Mesenchymal stem cell (in vitro differentiated cells and primary cell): ENCODE measurements around the gene GCK.

Experiments used
- DNase-seq: peaks from one replicate; pipeline ENCODE4 v3.0.0-alpha.2; 2013
- H2AFZ ChIP-seq: one replicate; pipeline ENCODE4 v1.6.1; 2013; ENCODE audit warnings: low read depth, mild to moderate bottlenecking, control low read depth, inconsistent platforms, low read length, moderate library complexity
- H2AK5ac ChIP-seq: 2 replicates; pipeline ENCODE4 v1.6.1; 2013; ENCODE audit warnings: low read length, moderate library complexity, mild to moderate bottlenecking, inconsistent platforms; ENCODE audit not compliant: severe bottlenecking
- H2BK120ac ChIP-seq: one replicate; pipeline ENCODE4 v1.6.1; 2013; ENCODE audit warnings: low read depth, mild to moderate bottlenecking, inconsistent platforms, low read length, moderate library complexity
- H2BK12ac ChIP-seq, 2 experiments: one replicate each; pipeline ENCODE4 v1.6.1; 2013; ENCODE audit warnings: inconsistent platforms in 2 of 2, low read length in 2 of 2, mild to moderate bottlenecking in 2 of 2, moderate library complexity in 2 of 2, control low read depth in 1 of 2
- H2BK15ac ChIP-seq: one replicate; pipeline ENCODE4 v1.6.1; 2013; ENCODE audit warnings: mild to moderate bottlenecking, low read depth, inconsistent platforms; ENCODE audit not compliant: poor library complexity, severe bottlenecking
- H2BK5ac ChIP-seq: 2 replicates; pipeline ENCODE4 v1.6.1; 2013; ENCODE audit warnings: low read depth, mild to moderate bottlenecking, low read length, control low read depth, inconsistent platforms; ENCODE audit not compliant: poor library complexity, severe bottlenecking
- H3K14ac ChIP-seq, 2 experiments: one replicate each; pipeline ENCODE4 v1.6.1; 2013; ENCODE audit warnings: inconsistent platforms in 2 of 2, low read length in 2 of 2, control low read depth in 1 of 2, mild to moderate bottlenecking in 1 of 2, moderate library complexity in 1 of 2
- H3K18ac ChIP-seq, 2 experiments: one replicate each; pipeline ENCODE4 v1.6.1; 2013; ENCODE audit warnings: inconsistent platforms in 2 of 2, low read length in 2 of 2, control low read depth in 1 of 2, low read depth in 1 of 2, mild to moderate bottlenecking in 1 of 2
- H3K23ac ChIP-seq, 2 experiments: one replicate each; pipeline ENCODE4 v1.6.1; 2013; ENCODE audit warnings: inconsistent platforms in 2 of 2, low read length in 2 of 2, mild to moderate bottlenecking in 2 of 2, moderate library complexity in 2 of 2, control low read depth in 1 of 2
- H3K27ac ChIP-seq: 2 replicates; pipeline ENCODE4 v1.5.1; 2013; ENCODE audit warnings: mild to moderate bottlenecking, moderate library complexity, low read length, control low read depth, inconsistent platforms; ENCODE audit not compliant: poor library complexity, severe bottlenecking
- H3K27me3 ChIP-seq, 2 experiments: 2 replicates each; pipeline versions ENCODE4 v1.6.1 to v1.7.0; 2013; ENCODE audit warnings: low read length in 2 of 2, mild to moderate bottlenecking in 2 of 2, moderate library complexity in 2 of 2, control low read depth in 1 of 2, inconsistent platforms in 1 of 2; ENCODE audit not compliant: control insufficient read depth in 1 of 2, insufficient read depth in 1 of 2
- H3K36me3 ChIP-seq, 2 experiments: 2 replicates each; pipeline versions ENCODE4 v1.6.1 to v1.7.0; 2013; ENCODE audit warnings: low read length in 2 of 2, control low read depth in 1 of 2, inconsistent platforms in 1 of 2, low read depth in 1 of 2, mild to moderate bottlenecking in 1 of 2; ENCODE audit not compliant: insufficient read depth in 2 of 2, control insufficient read depth in 1 of 2
- H3K4ac ChIP-seq, 2 experiments: one replicate each; pipeline ENCODE4 v1.6.1; 2013; ENCODE audit warnings: inconsistent platforms in 2 of 2, low read length in 2 of 2, mild to moderate bottlenecking in 2 of 2, moderate library complexity in 2 of 2, control low read depth in 1 of 2, low read depth in 1 of 2
- H3K4me1 ChIP-seq: 2 replicates; pipeline ENCODE4 v1.6.1; 2013; ENCODE audit warnings: low read depth, low read length, control low read depth; ENCODE audit not compliant: control insufficient read depth, insufficient read depth
- H3K4me2 ChIP-seq: 2 replicates; pipeline ENCODE4 v1.6.1; 2013; ENCODE audit warnings: low read length, mild to moderate bottlenecking, inconsistent platforms; ENCODE audit not compliant: poor library complexity, severe bottlenecking
- H3K4me3 ChIP-seq, 2 experiments: 2 replicates each; pipeline versions ENCODE4 v1.5.1 to v1.7.0; 2013; ENCODE audit warnings: low read length in 2 of 2, mild to moderate bottlenecking in 2 of 2, control low read depth in 1 of 2, low read depth in 1 of 2; ENCODE audit not compliant: insufficient read depth in 1 of 2
- H3K79me1 ChIP-seq: replicated peaks from 2 replicates; pipeline ENCODE4 v1.6.1; 2013; ENCODE audit warnings: mild to moderate bottlenecking, control low read depth, low read length, inconsistent platforms; ENCODE audit not compliant: poor library complexity, severe bottlenecking
- H3K9ac ChIP-seq: 2 replicates; pipeline ENCODE4 v1.7.0; 2013; ENCODE audit warnings: mild to moderate bottlenecking, low read length, moderate library complexity
- H3K9me3 ChIP-seq: 2 replicates; pipeline ENCODE4 v1.7.0; 2013; ENCODE audit warnings: mild to moderate bottlenecking, low read length; ENCODE audit not compliant: control insufficient read depth
- H4K8ac ChIP-seq: one replicate; pipeline ENCODE4 v1.6.1; 2013; ENCODE audit warnings: inconsistent platforms, mild to moderate bottlenecking, low read length, moderate library complexity
- H4K91ac ChIP-seq: one replicate; pipeline ENCODE4 v1.6.1; 2013; ENCODE audit warnings: mild to moderate bottlenecking, low read length, inconsistent platforms
- WGBS: methylation state at CpG from one replicate; pipeline ENCODE4 v1.1.7; 2013; ENCODE audit warnings: mixed read lengths; 5-methylcytosine and 5-hydroxymethylcytosine counted together

The GCK gene

GRCh38 chr7:44224080-44224973 is 35.1 kb upstream of the GCK start:
- Histone ChIP-seq H3K4me3 (no peak overlapping the region), H3K4ac (no peak overlapping the region), H3K4me1 (peaks cover 5% of the 10 kb centered on the region), H3K14ac (no peak overlapping the region), H2BK120ac (no peak overlapping the region), H3K9ac (no peak overlapping the region), H2AK5ac (no peak overlapping the region), H3K4me2 (no peak overlapping the region), H3K27me3 (peaks cover 24 to 59% of the 10 kb centered on the region in 2 experiments), H2BK15ac (no peak overlapping the region), H2BK5ac (no peak overlapping the region), H4K91ac (no peak overlapping the region), H2AFZ (no peak overlapping the region), H3K18ac (no peak overlapping the region), H3K9me3 (no peaks in the 10 kb centered on the region), H4K8ac (no peak overlapping the region), H3K36me3 (peaks cover 0 to 7% of the 10 kb centered on the region in 2 experiments), H3K27ac (no peak overlapping the region), H3K23ac (no peak overlapping the region), H2BK12ac (no peak overlapping the region), H3K79me1 (no peaks in the 10 kb centered on the region)
- DNase-seq: no peak
- 73% methylated on average over 13 of the region's 18 CpGs for WGBS

- H3K36me3 ChIP-seq: peaks cover 0 to 8% of the 10 kb centered on the region in 2 experiments
- H3K27ac ChIP-seq: no peak overlapping the region
- H2BK15ac ChIP-seq: no peak overlapping the region
- peak overlapping the region; percentile 7 for H3K4me2 ChIP-seq
- no peak overlapping the region for H2BK120ac ChIP-seq
- H3K23ac ChIP-seq: no peak overlapping the region
- no peak for DNase-seq
- peaks cover 24 to 65% of the 10 kb centered on the region in 2 experiments for H3K27me3 ChIP-seq
- no peak overlapping the region for H3K4ac ChIP-seq
- peaks cover 5% of the 10 kb centered on the region for H3K4me1 ChIP-seq
- no peak overlapping the region for H2AK5ac ChIP-seq
- no peak overlapping the region for H4K8ac ChIP-seq
- 44% methylated on average over 5 of the region's 5 CpGs for WGBS
- no peak overlapping the region for H3K18ac ChIP-seq
- H3K9ac ChIP-seq: no peak overlapping the region
- H2BK5ac ChIP-seq: no peak overlapping the region
- no peaks in the 10 kb centered on the region for H3K79me1 ChIP-seq
- no peak overlapping the region for H2AFZ ChIP-seq
- H3K9me3 ChIP-seq: no peaks in the 10 kb centered on the region
- H4K91ac ChIP-seq: no peak overlapping the region
- no peak overlapping the region for H3K4me3 ChIP-seq
- H2BK12ac ChIP-seq: no peak overlapping the region
- H3K14ac ChIP-seq: no peak overlapping the region
Measured at GRCh38 chr7:44223362-44224079, 34.3 kb upstream of the GCK start.

- no peak overlapping the region for H3K14ac ChIP-seq
- no peak overlapping the region for H3K4ac ChIP-seq
- H3K79me1 ChIP-seq: no peaks in the 10 kb centered on the region
Measured at GRCh38 chr7:44222776-44223261, 33.6 kb upstream of the GCK start.

GRCh38 chr7:44222074-44222473 is 32.8 kb upstream of the GCK start:
- H3K9ac ChIP-seq: no peak overlapping the region
- H3K23ac ChIP-seq: no peak overlapping the region
- H3K18ac ChIP-seq: no peak overlapping the region
- H3K27me3 ChIP-seq: peaks cover 24 to 64% of the 10 kb centered on the region in 2 experiments
- no peak overlapping the region for H2BK120ac ChIP-seq
- no peak overlapping the region for H3K4me3 ChIP-seq
- no peak for DNase-seq
- no peak overlapping the region for H2BK12ac ChIP-seq
- H3K79me1 ChIP-seq: no peaks in the 10 kb centered on the region
- no peak overlapping the region for H3K27ac ChIP-seq
- 74% methylated on average over 11 of the region's 11 CpGs for WGBS
- no peak overlapping the region for H3K14ac ChIP-seq
- peaks cover 5% of the 10 kb centered on the region for H3K4me1 ChIP-seq
- no peaks in the 10 kb centered on the region for H3K9me3 ChIP-seq
- H2BK15ac ChIP-seq: no peak overlapping the region
- H3K4ac ChIP-seq: no peak overlapping the region
- H3K4me2 ChIP-seq: no peak overlapping the region
- no peak overlapping the region for H4K8ac ChIP-seq
- H2BK5ac ChIP-seq: no peak overlapping the region
- H4K91ac ChIP-seq: no peak overlapping the region
- no peak overlapping the region for H2AFZ ChIP-seq
- H3K36me3 ChIP-seq: peaks cover 0 to 12% of the 10 kb centered on the region in 2 experiments
- no peak overlapping the region for H2AK5ac ChIP-seq

More at GRCh38 chr7:44222776-44223261, 33.6 kb upstream of the GCK start:
- Histone ChIP-seq H2AFZ (no peak overlapping the region), H3K9ac (no peak overlapping the region), H3K4me3 (no peak overlapping the region), H3K9me3 (no peaks in the 10 kb centered on the region), H3K4me2 (no peak overlapping the region), H3K27me3 (peaks cover 24 to 64% of the 10 kb centered on the region in 2 experiments), H2BK15ac (no peak overlapping the region), H3K36me3 (peaks cover 0 to 10% of the 10 kb centered on the region in 2 experiments), H3K23ac (no peak overlapping the region), H2BK120ac (no peak overlapping the region), H2BK5ac (no peak overlapping the region), H2BK12ac (no peak overlapping the region), H3K4me1 (peaks cover 5% of the 10 kb centered on the region), H2AK5ac (no peak overlapping the region), H4K91ac (no peak overlapping the region), H4K8ac (no peak overlapping the region), H3K27ac (no peak overlapping the region), H3K18ac (no peak overlapping the region)
- 84% methylated on average over 11 of the region's 11 CpGs for WGBS
- no peak for DNase-seq
